Measurements from ENCODE around the gene PDAP1. TPM values are rescaled to one million over a fixed set of nuclear protein-coding genes. Genes with fewer than 3 reads are reported as not detected.

The PDAP1 gene
- total and polyA plus RNA-seq, 9 of the 15 experiments (the other 6 are each of a cell fraction or from before 2014, with no cell fraction given), result 10.2 to 315 (median 129) TPM

- TF ChIP-seq REST (IDR thresholded peaks at IDR 0.05; ENCODE audit: borderline replicate concordance) (no peak), REST (CRISPR knock-in tag; IDR thresholded peaks at IDR 0.05; ENCODE audit: low read depth) (peak; percentile 76; the same call in 1 of the 2 replicates), ELK1 (CRISPR knock-in tag; IDR thresholded peaks at IDR 0.05) (no peak), SMAD1 (IDR thresholded peaks at IDR 0.05; ENCODE audit: low read depth, low read length, partially characterized antibody) (peak; percentile 74), POLR2A (conservative IDR thresholded peaks at IDR 0.05) (peak; percentile 93), FUS (optimal IDR thresholded peaks at IDR 0.05; ENCODE audit: low read depth, low read length) (peak; percentile 74), TCFL5 (CRISPR knock-in tag; conservative IDR thresholded peaks at IDR 0.05) (no peak), TAF15 (IDR thresholded peaks at IDR 0.05; ENCODE audit: low read depth, low read length) (peak; percentile 59; the same call in 1 of the 2 replicates), AFF4 (CRISPR knock-in tag; IDR thresholded peaks at IDR 0.05) (peak; percentile 86; the same call in 1 of the 2 replicates), DPF2 (IDR thresholded peaks at IDR 0.05) (peak; percentile 55; the same call in 1 of the 2 replicates), PHTF2 (CRISPR knock-in tag; IDR thresholded peaks at IDR 0.05) (no peak), SIN3B (IDR thresholded peaks at IDR 0.05; ENCODE audit: low read depth) (peak; percentile 78; the same call in 1 of the 2 replicates), PCBP1 (IDR thresholded peaks at IDR 0.05; ENCODE audit: low read depth, low read length, poor library complexity, severe bottlenecking) (peak; percentile 80), NFRKB (IDR thresholded peaks at IDR 0.05; ENCODE audit: low read depth) (no peak), NR2F6 (CRISPR knock-in tag; IDR thresholded peaks at IDR 0.05) (no peak; the same call in 1 of the 2 replicates)
These were observed at the start of gene PDAP1, which contains the start of gene BUD31 (continued) for GRCh38 chr7:99408379-99409191.

Measured in K562 (cell line).